ENCODE results near the gene ASTN1.

DNA sequence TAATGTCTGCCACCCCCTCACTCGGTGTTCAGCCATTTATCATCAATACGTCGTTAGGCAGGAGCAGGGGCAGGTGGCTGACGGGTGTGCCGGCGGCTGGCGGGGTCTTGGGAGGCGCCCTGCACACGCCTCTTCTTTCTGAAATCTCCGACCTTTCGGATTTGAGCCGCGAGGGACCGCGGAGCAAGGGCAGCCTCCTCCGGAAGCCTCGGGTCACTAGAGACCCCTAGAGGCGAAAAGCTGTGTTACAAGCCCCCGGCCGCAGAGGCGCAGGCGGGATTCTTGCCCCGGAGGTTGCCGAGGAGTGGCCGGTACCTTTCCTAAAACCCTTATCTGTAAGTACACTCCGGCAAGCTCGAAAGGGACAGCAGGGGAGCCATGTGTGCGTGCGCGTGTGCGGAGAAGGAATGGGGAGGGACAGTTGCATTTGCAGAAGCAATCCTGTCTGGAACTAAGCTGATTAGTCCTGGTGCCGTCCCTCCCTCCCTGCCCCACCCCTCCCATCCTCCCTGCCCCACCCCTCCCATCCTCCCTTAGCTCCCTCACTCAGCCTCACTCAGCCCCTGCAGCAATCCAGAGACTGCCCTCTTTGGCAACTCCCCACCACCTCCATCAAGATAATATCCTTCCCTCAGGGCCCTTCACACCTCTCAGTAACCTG, 17.2 kb upstream of the ASTN1 start:
- TF ChIP-seq, protein P1, sequence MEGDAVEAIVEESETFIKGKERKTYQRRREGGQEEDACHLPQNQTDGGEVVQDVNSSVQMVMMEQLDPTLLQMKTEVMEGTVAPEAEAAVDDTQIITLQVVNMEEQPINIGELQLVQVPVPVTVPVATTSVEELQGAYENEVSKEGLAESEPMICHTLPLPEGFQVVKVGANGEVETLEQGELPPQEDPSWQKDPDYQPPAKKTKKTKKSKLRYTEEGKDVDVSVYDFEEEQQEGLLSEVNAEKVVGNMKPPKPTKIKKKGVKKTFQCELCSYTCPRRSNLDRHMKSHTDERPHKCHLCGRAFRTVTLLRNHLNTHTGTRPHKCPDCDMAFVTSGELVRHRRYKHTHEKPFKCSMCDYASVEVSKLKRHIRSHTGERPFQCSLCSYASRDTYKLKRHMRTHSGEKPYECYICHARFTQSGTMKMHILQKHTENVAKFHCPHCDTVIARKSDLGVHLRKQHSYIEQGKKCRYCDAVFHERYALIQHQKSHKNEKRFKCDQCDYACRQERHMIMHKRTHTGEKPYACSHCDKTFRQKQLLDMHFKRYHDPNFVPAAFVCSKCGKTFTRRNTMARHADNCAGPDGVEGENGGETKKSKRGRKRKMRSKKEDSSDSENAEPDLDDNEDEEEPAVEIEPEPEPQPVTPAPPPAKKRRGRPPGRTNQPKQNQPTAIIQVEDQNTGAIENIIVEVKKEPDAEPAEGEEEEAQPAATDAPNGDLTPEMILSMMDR (conservative IDR thresholded peaks at IDR 0.05; ENCODE audit: low read depth, low read length), result peak; percentile 69
- TF ChIP-seq MXI1 (IDR thresholded peaks at IDR 0.05; ENCODE audit: borderline replicate concordance, low read depth, low read length) (no peak), POLR2A (IDR thresholded peaks at IDR 0.05; ENCODE audit: low read depth, low read length) (no peak)

Data from IMR-90 (cell line).